Tibial nerve (tissue), 4 donors: ENCODE measurements around the gene GABRG3. TPM values are rescaled to one million over a fixed set of nuclear protein-coding genes. Genes with fewer than 3 reads are reported as not detected.

Experiments
- DNase-seq, 2 donors: peaks; one replicate each; pipeline ENCODE4 v3.0.0-alpha.2; 2019; ENCODE audit warnings: low spot score in 2 of 2
- H3K27ac ChIP-seq, 4 donors: fragments of 200-600 bp; sonication (generic) in 3 of 4; one replicate each; pipeline ENCODE4 v1.5.1; 2017 to 2019; ENCODE audit warnings: mild to moderate bottlenecking in 1 of 4
- H3K27me3 ChIP-seq, 2 donors: fragments of 200-600 bp; sonication (generic) in 1 of 2; one replicate each; pipeline versions ENCODE4 v1.5.1 to v1.6.0; 2017 to 2019
- H3K36me3 ChIP-seq, 3 donors: fragments of 200-600 bp; sonication (generic); one replicate each; pipeline ENCODE4 v1.5.1; 2018 to 2019
- H3K4me1 ChIP-seq, 4 donors: fragments of 200-600 bp; sonication (generic) in 3 of 4; one replicate each; pipeline ENCODE4 v1.5.1; 2017 to 2019
- H3K4me3 ChIP-seq, 4 donors: fragments of 200-600 bp; sonication (generic) in 3 of 4; one replicate each; pipeline ENCODE4 v1.5.1; 2017 to 2019; ENCODE audit warnings: mild to moderate bottlenecking in 1 of 4, moderate library complexity in 1 of 4
- H3K9me3 ChIP-seq, 4 donors: fragments of 200-600 bp; sonication (generic) in 3 of 4; one replicate each; pipeline ENCODE4 v1.5.1; 2017 to 2019
- CTCF ChIP-seq, 5 experiments: fragments of 200-600 bp in 3 of 5; fragments of 450-650 bp in 2 of 5; sonication (generic) in 3 of 5; IDR thresholded peaks; one replicate each; pipeline ENCODE4 v1.5.1; 2016 to 2019; ENCODE audit warnings: antibody characterized with exemption in 5 of 5, mild to moderate bottlenecking in 3 of 5, moderate library complexity in 2 of 5
- EP300 ChIP-seq, 2 donors: sonication (generic); formaldehyde crosslinking; IDR thresholded peaks; one replicate each; pipeline ENCODE4 v1.6.1; 2017; ENCODE audit warnings: antibody characterized with exemption in 2 of 2, mild to moderate bottlenecking in 1 of 2
- POLR2A ChIP-seq, 2 donors: fragments of 450-650 bp; IDR thresholded peaks; one replicate each; pipeline ENCODE4 v1.6.1; 2017; ENCODE audit warnings: antibody characterized with exemption in 2 of 2, mild to moderate bottlenecking in 2 of 2, moderate library complexity in 2 of 2
- WGBS, 2 donors: methylation state at CpG; one replicate each; pipeline ENCODE4 v1.1.5; 2018; 5-methylcytosine and 5-hydroxymethylcytosine counted together
- total RNA-seq, 4 donors: library from RNA; depleted of rRNA; stranded (reverse); fragments of >200 nt; gene quantifications; one replicate each; pipeline ENCODE4 v1.1.0, GENCODE V29; 2016

Gene GABRG3
- total RNA-seq, 4 donors from 2014 or later: not detected

DNA sequence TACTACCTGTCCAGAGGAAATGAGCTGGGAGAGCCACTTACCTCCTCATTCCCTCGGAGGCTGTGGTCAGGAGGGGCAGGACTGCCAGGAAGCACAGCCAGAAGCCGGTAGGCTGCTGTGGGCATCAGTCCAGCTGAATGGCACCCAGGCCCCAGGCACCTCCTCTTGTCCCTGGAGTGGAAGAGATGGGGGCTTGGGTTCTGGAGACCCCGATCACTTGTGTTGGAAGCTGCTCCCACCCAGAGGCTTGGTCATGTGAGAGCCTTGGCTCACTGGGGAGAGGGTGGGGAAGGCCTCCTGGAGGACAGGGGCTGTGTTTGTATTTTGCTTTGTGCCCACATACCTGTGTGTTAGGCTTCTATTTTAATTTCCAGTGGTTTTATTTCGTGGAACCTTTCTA is 261.9 kb downstream of the GABRG3 start:
- no peak for TF ChIP-seq EP300 (IDR thresholded peaks at IDR 0.05)
- no peak for TF ChIP-seq POLR2A (IDR thresholded peaks at IDR 0.05)
- no peak for TF ChIP-seq CTCF (IDR thresholded peaks at IDR 0.05)
- Histone ChIP-seq H3K4me1 (peaks cover 0 to 3% (median 0%) of the 10 kb centered on the region in 4 donors), H3K27ac (no peak overlapping the region), H3K9me3 (peaks cover 0 to 8% (median 1%) of the 10 kb centered on the region in 4 donors), H3K36me3 (no peaks in the 10 kb centered on the region), H3K27me3 (no peaks in the 10 kb centered on the region), H3K4me3 (no peak overlapping the region)
- WGBS, 2 donors: 71 to 74% methylated on average over 4 of the region's 4 CpGs
- no peak for DNase-seq

DNA sequence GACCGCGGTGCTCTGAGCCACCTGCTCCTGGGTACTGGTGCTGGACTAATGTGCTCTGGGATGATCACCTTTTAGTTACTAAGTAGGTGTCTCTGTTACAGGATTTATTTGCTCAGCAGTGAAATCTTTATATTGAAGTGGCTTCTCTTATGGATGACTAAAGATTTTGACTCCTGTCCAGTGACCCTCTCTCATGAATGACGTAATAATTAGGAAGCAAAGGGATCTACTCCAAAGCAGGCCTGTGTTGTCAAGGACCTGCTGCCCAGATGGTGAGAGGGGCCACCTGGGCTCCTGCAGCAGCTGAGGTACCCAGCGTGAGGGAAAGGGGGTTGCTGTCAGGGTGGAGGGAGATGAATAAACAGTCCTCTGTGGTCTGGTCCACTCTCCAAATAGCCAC is 263.6 kb downstream of the GABRG3 start:
- no peak for DNase-seq
- Histone ChIP-seq H3K36me3 (no peaks in the 10 kb centered on the region), H3K27ac (no peak overlapping the region), H3K4me1 (peaks cover 0 to 3% (median 0%) of the 10 kb centered on the region in 4 donors), H3K27me3 (no peaks in the 10 kb centered on the region), H3K9me3 (peaks cover 0 to 3% (median under 1%) of the 10 kb centered on the region in 4 donors), H3K4me3 (no peak overlapping the region)
- 86 to 95% methylated on average over 4 of the region's 4 CpGs for WGBS, 2 donors
- TF ChIP-seq POLR2A (IDR thresholded peaks at IDR 0.05) (no peak), CTCF (IDR thresholded peaks at IDR 0.05) (no peak), EP300 (IDR thresholded peaks at IDR 0.05) (no peak)

GRCh38 chr15:27235161-27235560 is 264.2 kb downstream of the GABRG3 start:
- DNase-seq: no peak
- H3K4me3 ChIP-seq: no peak overlapping the region
- TF ChIP-seq CTCF (IDR thresholded peaks at IDR 0.05): no peak
- no peak for TF ChIP-seq POLR2A (IDR thresholded peaks at IDR 0.05)
- no peak for TF ChIP-seq EP300 (IDR thresholded peaks at IDR 0.05)
- H3K36me3 ChIP-seq: no peaks in the 10 kb centered on the region
- 75% methylated on average over 4 of the region's 4 CpGs for WGBS, 2 donors
- peaks cover 0 to 3% (median 0%) of the 10 kb centered on the region in 4 donors for H3K4me1 ChIP-seq
- peaks cover 0 to 3% (median 0%) of the 10 kb centered on the region in 4 donors for H3K9me3 ChIP-seq
- no peaks in the 10 kb centered on the region for H3K27me3 ChIP-seq
- no peak overlapping the region for H3K27ac ChIP-seq

- DNase-seq: no peak
- no peaks in the 10 kb centered on the region for H3K36me3 ChIP-seq
- TF ChIP-seq POLR2A (IDR thresholded peaks at IDR 0.05) (no peak), EP300 (IDR thresholded peaks at IDR 0.05) (no peak), CTCF (IDR thresholded peaks at IDR 0.05) (no peak)
- WGBS, 2 donors: 32 to 38% methylated on average over 2 of the region's 2 CpGs
- no peak overlapping the region for H3K27ac ChIP-seq
- H3K4me1 ChIP-seq: peaks cover 0 to 3% (median 0%) of the 10 kb centered on the region in 4 donors
- H3K9me3 ChIP-seq: peaks cover 0 to 3% (median 0%) of the 10 kb centered on the region in 4 donors
- no peaks in the 10 kb centered on the region for H3K27me3 ChIP-seq
- H3K4me3 ChIP-seq: no peak overlapping the region
Observed at GRCh38 chr15:27235681-27236080, 264.7 kb downstream of the GABRG3 start.

GRCh38 chr15:27237319-27237939 is 266.4 kb downstream of the GABRG3 start:
- DNase-seq: no peak
- peaks cover 0 to 3% (median 0%) of the 10 kb centered on the region in 4 donors for H3K9me3 ChIP-seq
- TF ChIP-seq EP300 (IDR thresholded peaks at IDR 0.05) (no peak), POLR2A (IDR thresholded peaks at IDR 0.05) (no peak), CTCF (IDR thresholded peaks at IDR 0.05) (no peak)
- H3K36me3 ChIP-seq: no peaks in the 10 kb centered on the region
- WGBS, 2 donors: 50 to 52% methylated on average over 7 of the region's 7 CpGs
- peaks cover 0 to 3% (median 0%) of the 10 kb centered on the region in 4 donors for H3K4me1 ChIP-seq
- H3K4me3 ChIP-seq: no peak overlapping the region
- no peak overlapping the region for H3K27ac ChIP-seq
- H3K27me3 ChIP-seq: no peaks in the 10 kb centered on the region
